Upper lobe of right lung (tissue), 1 donor: ENCODE data around the gene CGB8. TPM values are rescaled to one million over a fixed set of nuclear protein-coding genes. Genes with fewer than 3 reads are reported as not detected.

Experiments used
- ATAC-seq: fragments of 200-7000 bp; cut with Tn5 transposase; one replicate; pipeline ENCODE4 v1.9.1; 2020; ENCODE audit warnings: mild to moderate bottlenecking, moderate library complexity
- DNase-seq: peaks from one replicate; pipeline ENCODE4 v3.0.0-alpha.2; 2020
- H3K27ac ChIP-seq: fragments of 200-600 bp; one replicate; pipeline ENCODE4 v1.8.0; 2022
- H3K27me3 ChIP-seq: fragments of 200-600 bp; one replicate; pipeline ENCODE4 v1.8.0; 2022; ENCODE audit warnings: mild to moderate bottlenecking
- H3K36me3 ChIP-seq: fragments of 200-600 bp; one replicate; pipeline ENCODE4 v1.8.0; 2022
- H3K4me1 ChIP-seq: fragments of 200-600 bp; one replicate; pipeline ENCODE4 v1.8.0; 2022
- H3K4me3 ChIP-seq: fragments of 200-600 bp; one replicate; pipeline ENCODE4 v1.8.0; 2022; ENCODE audit warnings: mild to moderate bottlenecking
- H3K9me3 ChIP-seq: fragments of 200-600 bp; one replicate; pipeline ENCODE4 v1.8.0; 2022
- CTCF ChIP-seq: fragments of 200-600 bp; IDR thresholded peaks from one replicate; pipeline ENCODE4 v1.8.0; 2022; ENCODE audit warnings: antibody characterized with exemption
- intact Hi-C: fragments of 100-400 bp; cut with DNase I; formaldehyde crosslinking; loops from one replicate; pipeline ENCODE4 v1.11.0; 2022
- total RNA-seq: library from RNA; stranded (reverse); fragmentation: NEBNext Ultra II Directional; extraction: Animal tissue kit (Norgen Biotek cat#: 25700); gene quantifications from one replicate; pipeline ENCODE4 v1.2.1, GENCODE V29; 2021
- donor health status: DM: no; HTN: yes; CAD: no; lungs with severe emphysema.

Gene CGB8
- total RNA-seq, 1 donor from 2014 or later: not detected

GRCh38 chr19:49010453-49010852, 38.5 kb downstream of the CGB8 start:
- Histone ChIP-seq H3K9me3 (no peaks in the 10 kb centered on the region), H3K4me3 (no peak overlapping the region), H3K27ac (no peak overlapping the region), H3K27me3 (no peaks in the 10 kb centered on the region), H3K36me3 (peaks cover 59% of the 10 kb centered on the region), H3K4me1 (no peaks in the 10 kb centered on the region)
- DNase-seq (no peak), ATAC-seq (no peak)
- intact Hi-C loops: no loop called here
- TF ChIP-seq CTCF: no peak

- Histone ChIP-seq H3K27ac (no peak overlapping the region), H3K9me3 (no peaks in the 10 kb centered on the region), H3K36me3 (peaks cover 59% of the 10 kb centered on the region), H3K27me3 (no peaks in the 10 kb centered on the region), H3K4me1 (no peaks in the 10 kb centered on the region), H3K4me3 (no peak overlapping the region)
- intact Hi-C loops: no loop called here
- ATAC-seq (no peak), DNase-seq (no peak)
- TF ChIP-seq CTCF: no peak
Measured at GRCh38 chr19:49009828-49010227, 39.1 kb downstream of the CGB8 start.

- Histone ChIP-seq H3K4me1 (no peaks in the 10 kb centered on the region), H3K27ac (no peak overlapping the region), H3K36me3 (peaks cover 81% of the 10 kb centered on the region), H3K9me3 (no peaks in the 10 kb centered on the region), H3K27me3 (no peaks in the 10 kb centered on the region), H3K4me3 (no peak overlapping the region)
- ATAC-seq (no peak), DNase-seq (no peak)
- intact Hi-C loops: no loop called here
- no peak for TF ChIP-seq CTCF
Measured at GRCh38 chr19:49006905-49007304, 42.0 kb downstream of the CGB8 start.

GRCh38 chr19:49004964-49005614, 43.8 kb downstream of the CGB8 start:
- intact Hi-C loops: no loop called here
- no peak for ATAC-seq
- H3K4me3 ChIP-seq: no peak overlapping the region
- H3K27me3 ChIP-seq: no peaks in the 10 kb centered on the region
- no peak for TF ChIP-seq CTCF
- H3K9me3 ChIP-seq: no peaks in the 10 kb centered on the region
- no peaks in the 10 kb centered on the region for H3K4me1 ChIP-seq
- no peak overlapping the region for H3K27ac ChIP-seq
- peaks cover 66% of the 10 kb centered on the region for H3K36me3 ChIP-seq
- no peak for DNase-seq

- Histone ChIP-seq H3K4me3 (no peak overlapping the region), H3K27me3 (no peaks in the 10 kb centered on the region), H3K27ac (no peak overlapping the region), H3K36me3 (peaks cover 57% of the 10 kb centered on the region), H3K9me3 (no peaks in the 10 kb centered on the region), H3K4me1 (no peaks in the 10 kb centered on the region)
- no peak for DNase-seq
- no peak for TF ChIP-seq CTCF
- no peak for ATAC-seq
- intact Hi-C loops: no loop called here
Measured at GRCh38 chr19:49004133-49004532, 44.8 kb downstream of the CGB8 start.
